Dendritic cell treated with granulocyte-macrophage colony-stimulating factor and Interleukin-4, amounts not matched to agents 40 ng/mL and 50 ng/mL, for 4 days (primary cell): Measurements from ENCODE around the gene TLN1.

Experiments used
- H3K27ac Mint-ChIP-seq: one replicate; pipeline ENCODE4 v1.8.0; 2022; ENCODE audit warnings: mild to moderate bottlenecking, mixed read lengths
- H3K27me3 Mint-ChIP-seq: one replicate; pipeline ENCODE4 v1.8.0; 2022; ENCODE audit warnings: mild to moderate bottlenecking, mixed read lengths
- H3K36me3 Mint-ChIP-seq: one replicate; pipeline ENCODE4 v1.8.0; 2022; ENCODE audit warnings: low read depth, mixed read lengths
- H3K4me1 Mint-ChIP-seq: one replicate; pipeline ENCODE4 v1.8.0; 2022; ENCODE audit warnings: low read depth, mixed read lengths
- H3K4me3 Mint-ChIP-seq: one replicate; pipeline ENCODE4 v1.8.0; 2022; ENCODE audit warnings: mild to moderate bottlenecking, moderate library complexity, mixed read lengths
- H3K9me3 Mint-ChIP-seq: one replicate; pipeline ENCODE4 v1.8.0; 2022; ENCODE audit warnings: mixed read lengths
- intact Hi-C: fragments of 100-400 bp; cut with micrococcal nuclease; formaldehyde crosslinking; loops from one replicate; pipeline ENCODE4 v1.15.0; 2022

TLN1 gene

DNA sequence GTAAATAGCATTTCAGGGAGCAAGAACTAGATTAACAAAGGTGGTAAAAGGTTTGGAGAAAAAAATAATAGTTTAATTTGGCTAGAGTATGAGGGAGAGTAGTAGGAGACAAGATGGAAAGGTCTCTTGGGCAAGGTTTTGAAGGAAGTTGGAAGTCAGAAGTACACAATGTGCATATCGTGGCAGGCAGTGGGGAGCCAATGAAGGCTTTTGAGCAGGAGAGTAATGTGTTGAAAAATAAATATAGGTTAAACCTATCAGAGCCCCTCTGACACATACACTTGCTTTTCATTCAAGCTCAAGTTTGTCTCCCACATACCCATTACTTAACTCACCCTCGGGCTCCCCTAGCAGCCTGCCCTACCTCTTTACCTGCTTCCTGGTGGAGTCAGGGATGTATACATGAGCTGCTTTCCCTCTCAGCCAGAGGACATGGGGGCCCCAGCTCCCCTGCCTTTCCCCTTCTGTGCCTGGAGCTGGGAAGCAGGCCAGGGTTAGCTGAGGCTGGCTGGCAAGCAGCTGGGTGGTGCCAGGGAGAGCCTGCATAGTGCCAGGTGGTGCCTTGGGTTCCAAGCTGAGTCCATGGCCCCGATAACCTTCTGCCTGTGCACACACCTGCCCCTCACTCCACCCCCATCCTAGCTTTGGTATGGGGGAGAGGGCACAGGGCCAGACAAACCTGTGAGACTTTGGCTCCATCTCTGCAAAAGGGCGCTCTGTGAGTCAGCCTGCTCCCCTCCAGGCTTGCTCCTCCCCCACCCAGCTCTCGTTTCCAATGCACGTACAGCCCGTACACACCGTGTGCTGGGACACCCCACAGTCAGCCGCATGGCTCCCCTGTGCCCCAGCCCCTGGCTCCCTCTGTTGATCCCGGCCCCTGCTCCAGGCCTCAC is 58.6 kb downstream of the TLN1 start, which contains the start of gene CA9:
Gene CA9, plus strand, starts transcription at position 797 of the 893 bp plus-strand sequence. Its CDS starts 32 bp downstream, at position 829.
- H3K4me3 Mint-ChIP-seq, result no peak within 1 kb of the TSS
- no peak within 1 kb of the TSS for H3K27ac Mint-ChIP-seq
- peaks cover 9% of the 10 kb centered on the region for H3K4me1 Mint-ChIP-seq
- no peaks in the 10 kb centered on the region for H3K9me3 Mint-ChIP-seq
- H3K27me3 Mint-ChIP-seq, result peaks cover 40% of the 10 kb centered on the region
- intact Hi-C loops, result no loop called here
- H3K36me3 Mint-ChIP-seq, result no peaks in the 10 kb centered on the region

- intact Hi-C loops, result no loop called here
- no peak overlapping the region for H3K4me3 Mint-ChIP-seq
- peaks cover 16% of the 10 kb centered on the region for H3K27me3 Mint-ChIP-seq
- H3K9me3 Mint-ChIP-seq, result no peaks in the 10 kb centered on the region
- no peak overlapping the region for H3K27ac Mint-ChIP-seq
- H3K4me1 Mint-ChIP-seq, result peaks cover 11% of the 10 kb centered on the region
- no peaks in the 10 kb centered on the region for H3K36me3 Mint-ChIP-seq
Measured at GRCh38 chr9:35669331-35670145, 62.5 kb downstream of the TLN1 start.

- Mint-ChIP-seq H3K9me3 (no peaks in the 10 kb centered on the region), H3K27me3 (peaks cover 2% of the 10 kb centered on the region), H3K4me1 (peaks cover 20% of the 10 kb centered on the region), H3K4me3 (no peak overlapping the region), H3K27ac (no peak overlapping the region), H3K36me3 (no peaks in the 10 kb centered on the region)
- intact Hi-C loops, result no loop called here
Measured at GRCh38 chr9:35667939-35668338, 64.1 kb downstream of the TLN1 start.

- Mint-ChIP-seq H3K9me3 (no peaks in the 10 kb centered on the region), H3K4me1 (peaks cover 33% of the 10 kb centered on the region), H3K27me3 (peaks cover 2% of the 10 kb centered on the region), H3K27ac (no peak overlapping the region), H3K4me3 (no peak overlapping the region), H3K36me3 (peaks cover 6% of the 10 kb centered on the region)
- intact Hi-C loops, result no loop called here
Measured at GRCh38 chr9:35666549-35666948, 65.4 kb downstream of the TLN1 start.

GRCh38 chr9:35666045-35666444 is 66.0 kb downstream of the TLN1 start:
- H3K9me3 Mint-ChIP-seq, result no peaks in the 10 kb centered on the region
- H3K4me3 Mint-ChIP-seq, result no peak overlapping the region
- peaks cover 11% of the 10 kb centered on the region for H3K36me3 Mint-ChIP-seq
- H3K27ac Mint-ChIP-seq, result no peak overlapping the region
- intact Hi-C loops, result no loop called here
- H3K4me1 Mint-ChIP-seq, result peaks cover 34% of the 10 kb centered on the region
- peaks cover 2% of the 10 kb centered on the region for H3K27me3 Mint-ChIP-seq

- Mint-ChIP-seq H3K36me3 (peaks cover 17% of the 10 kb centered on the region), H3K4me1 (peaks cover 40% of the 10 kb centered on the region), H3K27me3 (peaks cover 2% of the 10 kb centered on the region), H3K9me3 (no peaks in the 10 kb centered on the region), H3K27ac (peak overlapping the region; percentile 56), H3K4me3 (peak overlapping the region; percentile 85)
- intact Hi-C loops, result no loop called here
Measured at GRCh38 chr9:35665471-35665818, 66.5 kb downstream of the TLN1 start.

- intact Hi-C loops, result no loop called here
- Mint-ChIP-seq H3K36me3 (peaks cover 24% of the 10 kb centered on the region), H3K4me3 (peak within 1 kb of the TSS; percentile 85), H3K4me1 (peaks cover 47% of the 10 kb centered on the region), H3K9me3 (no peaks in the 10 kb centered on the region), H3K27me3 (peaks cover 2% of the 10 kb centered on the region), H3K27ac (peak within 1 kb of the TSS; percentile 56)
Measured at GRCh38 chr9:35664531-35665470, 67.2 kb downstream of the TLN1 start, which contains the start of gene ARHGEF39. ARHGEF39 (minus strand) TSS chr9:35665195; CDS start chr9:35665169, 26 bp downstream.

- Mint-ChIP-seq H3K27ac (peak overlapping the region; percentile 39), H3K9me3 (no peaks in the 10 kb centered on the region), H3K27me3 (no peaks in the 10 kb centered on the region), H3K36me3 (peaks cover 37% of the 10 kb centered on the region), H3K4me1 (peaks cover 60% of the 10 kb centered on the region), H3K4me3 (no peak overlapping the region)
- intact Hi-C loops, result no loop called here
Measured at GRCh38 chr9:35662437-35662836, 69.6 kb downstream of the TLN1 start.

- no peaks in the 10 kb centered on the region for H3K9me3 Mint-ChIP-seq
- intact Hi-C loops, result no loop called here
Measured at GRCh38 chr9:35661756-35662350, 70.1 kb downstream of the TLN1 start.

DNA sequence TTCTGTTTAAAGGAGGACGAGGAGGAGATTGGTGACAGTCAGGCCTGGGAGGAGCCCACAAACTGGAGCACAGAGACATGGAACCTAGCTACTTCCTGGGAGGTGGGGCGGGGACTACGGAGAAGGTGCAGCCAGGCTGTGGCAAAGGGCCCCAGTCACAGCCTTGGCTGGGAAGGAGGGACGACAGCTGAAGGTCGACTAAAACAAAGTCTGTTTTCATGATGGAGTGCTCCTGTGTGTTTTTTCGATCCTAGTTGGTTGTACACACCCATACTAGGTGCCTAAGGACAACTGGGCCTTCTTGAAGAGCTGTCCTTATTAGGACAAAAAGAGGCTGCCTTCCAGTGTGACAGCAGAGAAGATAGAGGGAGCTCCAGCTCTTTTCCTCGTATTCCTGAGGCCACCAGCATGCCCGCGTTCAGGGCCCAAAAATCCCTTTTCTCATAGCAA is 71.0 kb downstream of the TLN1 start:
- H3K27ac Mint-ChIP-seq, result no peak overlapping the region
- no peaks in the 10 kb centered on the region for H3K27me3 Mint-ChIP-seq
- peaks cover 37% of the 10 kb centered on the region for H3K36me3 Mint-ChIP-seq
- H3K4me3 Mint-ChIP-seq, result no peak overlapping the region
- H3K4me1 Mint-ChIP-seq, result peaks cover 75% of the 10 kb centered on the region
- intact Hi-C loops, result no loop called here
- H3K9me3 Mint-ChIP-seq, result no peaks in the 10 kb centered on the region

More at GRCh38 chr9:35661756-35662350, 70.1 kb downstream of the TLN1 start:
- H3K4me3 Mint-ChIP-seq, result no peak overlapping the region
- H3K27ac Mint-ChIP-seq, result peak overlapping the region; percentile 39
- peaks cover 66% of the 10 kb centered on the region for H3K4me1 Mint-ChIP-seq
- peaks cover 37% of the 10 kb centered on the region for H3K36me3 Mint-ChIP-seq
- no peaks in the 10 kb centered on the region for H3K27me3 Mint-ChIP-seq

- intact Hi-C loops, result loop anchor here (2.0 kb wide), 1 partner anchor 55 kb away; the partner anchor contains the start of gene TESK1
- no peaks in the 10 kb centered on the region for H3K9me3 Mint-ChIP-seq
- H3K27me3 Mint-ChIP-seq, result peaks cover 2% of the 10 kb centered on the region
- peaks cover 37% of the 10 kb centered on the region for H3K36me3 Mint-ChIP-seq
- peak overlapping the region; percentile 90 for H3K4me3 Mint-ChIP-seq
- H3K4me1 Mint-ChIP-seq, result peaks cover 69% of the 10 kb centered on the region
- peak overlapping the region; percentile 95 for H3K27ac Mint-ChIP-seq
Measured at GRCh38 chr9:35659340-35659739, 72.7 kb downstream of the TLN1 start.

DNA sequence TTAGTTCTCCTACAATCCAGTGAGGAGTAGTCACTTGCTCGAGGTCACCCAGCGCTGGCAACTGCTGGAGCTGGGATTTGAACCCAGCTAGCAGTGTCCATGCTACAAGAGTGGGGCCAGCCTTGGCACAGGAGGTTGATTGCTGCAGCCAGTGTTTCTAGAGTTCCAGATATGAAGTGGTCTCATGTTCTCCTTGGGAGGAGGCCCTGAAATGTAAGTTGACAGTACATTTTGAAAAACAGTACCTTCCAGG is 73.1 kb downstream of the TLN1 start:
- intact Hi-C loops, result loop anchor here (2.0 kb wide), 1 partner anchor 54 kb away; the partner anchor contains the start of gene TESK1
- peaks cover 37% of the 10 kb centered on the region for H3K36me3 Mint-ChIP-seq
- peak overlapping the region; percentile 95 for H3K27ac Mint-ChIP-seq
- H3K4me3 Mint-ChIP-seq, result peak overlapping the region; percentile 90
- H3K4me1 Mint-ChIP-seq, result peaks cover 65% of the 10 kb centered on the region
- peaks cover 2% of the 10 kb centered on the region for H3K27me3 Mint-ChIP-seq
- H3K9me3 Mint-ChIP-seq, result no peaks in the 10 kb centered on the region
